NCI-H2171 treated with DMSO at 0.1 percent for 48 hours (cell line): Measurements from ENCODE around the gene CELA1.

Source experiments
- DNase-seq: peaks from one replicate; lab custom pipeline; 2025; lab: John Stamatoyannopoulos, UW

The CELA1 gene

DNA sequence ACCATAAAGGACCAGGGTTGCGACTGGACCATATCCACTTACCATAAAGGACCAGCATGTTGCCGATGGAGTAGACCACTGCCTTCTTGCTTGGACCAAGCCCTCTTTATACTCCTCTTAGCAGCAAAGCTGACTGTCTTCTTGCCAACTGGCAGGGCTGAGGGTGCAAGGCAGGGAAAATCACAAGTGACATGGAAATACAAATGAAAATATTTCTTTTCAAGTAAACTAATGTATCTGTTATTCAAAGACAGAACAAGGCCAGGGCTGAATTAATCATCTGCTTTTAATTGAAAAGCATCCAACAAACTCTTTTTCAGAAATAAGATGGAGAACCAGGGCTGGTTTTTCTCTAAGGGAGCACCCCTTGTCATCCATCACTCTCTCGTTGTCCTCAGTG is at the start of gene CELA1:
TSS of gene CELA1 (minus strand) at position 99 of the 400 bp plus-strand sequence. CDS start at position 58, 41 bp downstream.
- no peak for DNase-seq

DNA sequence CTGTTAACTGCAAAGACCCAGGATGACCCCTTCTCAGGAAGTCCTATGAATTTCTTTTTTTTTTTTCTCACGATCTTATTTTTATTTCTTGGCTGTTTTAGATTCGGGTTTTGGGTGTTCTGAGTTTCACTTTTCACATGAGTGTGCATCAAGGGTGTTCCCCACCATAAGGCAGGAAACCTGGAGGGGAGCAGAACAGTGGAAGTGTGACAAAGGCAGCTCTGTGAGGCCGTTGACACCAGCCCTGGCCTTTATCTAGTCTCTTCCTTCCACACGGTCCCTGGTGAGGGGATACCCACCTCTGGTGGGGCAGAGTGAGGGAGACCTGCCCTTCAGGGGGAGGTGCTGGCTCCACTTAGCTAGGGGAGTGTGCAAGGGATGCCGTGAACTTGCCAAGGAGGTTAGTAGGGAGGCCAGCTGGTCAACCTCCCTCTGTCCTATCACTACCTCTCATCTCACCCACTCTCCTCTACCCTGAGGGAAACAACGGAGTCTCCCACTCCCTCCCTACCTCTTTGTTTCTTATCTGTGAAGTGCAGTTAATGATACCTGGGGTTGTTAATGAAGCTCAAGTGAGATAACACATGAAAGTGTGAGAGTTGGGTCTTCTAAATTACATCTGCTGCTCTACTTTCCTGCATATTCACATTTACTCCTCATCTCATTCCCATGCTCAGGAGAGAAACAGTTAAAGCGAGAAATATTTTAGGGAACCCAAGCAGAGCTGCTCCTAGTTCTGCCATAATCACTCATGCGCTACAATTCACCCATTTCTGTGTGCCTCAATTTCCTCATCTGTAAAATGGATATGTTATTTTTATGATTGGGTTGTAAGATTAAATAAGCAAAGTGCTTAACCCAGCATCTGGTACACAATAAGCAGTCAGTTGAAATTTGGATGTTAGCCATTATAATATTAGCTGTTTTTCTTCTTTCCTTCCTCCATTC is 49.1 kb upstream of the CELA1 start:
- no peak for DNase-seq

DNA sequence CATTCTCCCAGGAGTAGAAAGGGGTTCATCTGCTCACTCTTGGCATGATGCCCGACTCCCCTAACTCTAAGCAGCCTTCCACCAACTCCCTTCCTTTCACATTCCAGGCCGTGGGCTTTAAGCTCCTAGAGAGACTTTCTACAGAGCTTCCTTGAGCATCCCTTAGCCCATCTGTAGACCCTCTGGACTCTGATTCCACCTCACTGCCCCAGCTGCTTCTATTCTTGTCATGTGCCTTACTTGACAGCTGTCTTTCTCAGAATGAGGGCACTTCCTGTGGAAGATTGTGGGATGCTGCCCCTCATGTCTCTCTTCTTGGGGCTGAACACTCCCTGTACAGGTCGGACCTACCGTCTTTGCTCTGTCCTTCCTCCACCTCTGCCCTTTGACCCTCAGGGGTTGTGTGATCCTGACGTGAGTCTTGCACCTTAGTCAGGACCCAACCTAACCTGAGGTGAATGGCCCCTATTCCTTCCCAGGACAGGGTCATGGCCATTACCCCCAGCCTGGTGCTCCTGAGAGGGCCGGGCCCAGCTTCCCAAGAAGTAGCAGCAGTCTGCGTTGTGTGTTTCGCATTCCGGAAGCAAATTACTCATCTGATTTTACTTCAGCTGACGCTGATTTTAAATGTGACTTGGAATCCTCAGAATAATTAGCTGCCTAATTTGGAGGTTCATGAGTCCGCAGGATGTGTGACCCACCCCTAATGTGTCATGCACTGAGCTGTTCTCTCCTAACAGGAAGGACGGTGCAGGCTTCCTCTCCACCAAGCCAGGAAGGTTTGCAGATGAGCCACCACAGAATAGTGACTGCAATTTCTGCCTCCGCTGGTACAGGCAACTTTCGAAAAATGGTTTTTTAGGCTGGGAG is 47.4 kb upstream of the CELA1 start:
- no peak for DNase-seq

DNA sequence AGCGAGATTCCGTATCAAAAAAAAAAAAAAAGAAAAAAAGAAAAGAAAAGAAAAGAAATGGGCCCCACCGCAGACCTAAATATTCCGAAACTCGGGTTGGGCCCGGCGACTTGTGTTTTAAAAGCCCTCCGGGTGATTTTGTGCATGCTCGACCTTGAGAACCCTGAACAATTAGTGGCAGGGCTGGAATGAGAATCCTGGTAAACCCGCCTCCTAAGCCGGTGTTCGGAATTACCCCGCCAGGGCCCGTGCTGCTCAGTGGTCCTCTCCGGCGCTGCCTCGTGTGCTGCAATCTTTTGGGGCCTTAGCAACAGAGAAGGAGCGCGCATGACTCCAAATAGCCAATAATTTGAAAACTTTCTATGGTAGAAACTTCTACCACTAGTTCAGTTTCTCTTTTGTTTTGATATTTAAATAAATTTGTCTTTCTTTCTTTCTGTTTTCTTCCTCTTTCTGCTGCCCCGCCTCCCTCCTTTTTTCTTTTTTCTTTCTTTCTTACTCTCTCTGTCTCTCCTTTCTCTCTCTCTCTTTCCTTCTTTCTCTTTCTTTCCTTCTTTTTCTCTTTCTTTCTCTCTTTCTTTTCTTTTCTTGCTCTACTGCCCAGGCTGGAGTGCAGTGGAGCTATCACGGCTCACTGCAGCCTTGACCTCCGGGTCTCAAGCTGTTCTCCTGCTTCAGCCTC is 46.2 kb upstream of the CELA1 start:
- no peak for DNase-seq

DNA sequence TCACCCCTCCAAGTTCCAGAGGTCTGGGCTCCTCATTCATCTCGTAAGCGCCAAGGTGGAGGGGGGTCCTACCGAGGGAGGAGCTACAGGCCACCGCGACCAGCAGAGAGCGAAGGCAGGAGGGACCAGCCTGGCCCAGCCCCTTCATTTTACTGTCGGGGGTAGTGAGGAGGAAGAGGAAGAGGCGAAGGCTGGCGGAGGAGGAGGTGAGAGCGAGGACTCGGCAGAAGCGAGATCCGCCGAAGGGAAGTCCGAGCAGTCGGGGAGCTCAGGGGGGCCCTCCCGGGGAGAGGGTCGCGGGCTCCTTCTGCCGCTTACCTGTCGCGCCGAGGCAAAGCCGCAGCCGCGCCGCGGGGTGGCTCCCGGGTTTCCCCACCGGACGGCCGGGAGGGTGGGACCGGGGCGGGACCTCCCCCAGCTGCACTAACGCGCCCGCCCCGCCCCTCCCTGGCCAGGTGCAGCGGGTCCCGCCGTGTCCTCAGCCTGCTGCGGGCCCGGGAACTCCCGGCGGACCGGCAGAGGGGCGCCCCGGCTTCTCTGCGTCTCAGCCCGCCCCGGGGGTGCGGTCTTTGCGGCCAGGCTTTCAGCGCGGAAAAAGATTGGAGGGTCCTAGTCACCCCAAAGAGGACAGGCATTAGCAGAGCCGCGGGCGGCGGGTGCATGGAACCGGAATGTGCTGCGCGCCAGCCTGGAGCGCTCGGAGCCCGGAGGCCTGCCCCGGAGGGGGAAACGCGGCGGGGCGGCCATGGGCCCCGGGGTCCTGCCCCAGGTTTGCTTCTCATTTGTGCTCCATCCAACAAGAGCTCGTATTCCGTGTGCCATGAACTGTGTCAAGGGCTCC is 45.0 kb upstream of the CELA1 start, which contains the start of gene GALNT6:
TSS of gene GALNT6 (minus strand) at position 124 of the 841 bp plus-strand sequence. CDS start 11,625 bp downstream, outside the sequence.
- peak; percentile 56 for DNase-seq

DNA sequence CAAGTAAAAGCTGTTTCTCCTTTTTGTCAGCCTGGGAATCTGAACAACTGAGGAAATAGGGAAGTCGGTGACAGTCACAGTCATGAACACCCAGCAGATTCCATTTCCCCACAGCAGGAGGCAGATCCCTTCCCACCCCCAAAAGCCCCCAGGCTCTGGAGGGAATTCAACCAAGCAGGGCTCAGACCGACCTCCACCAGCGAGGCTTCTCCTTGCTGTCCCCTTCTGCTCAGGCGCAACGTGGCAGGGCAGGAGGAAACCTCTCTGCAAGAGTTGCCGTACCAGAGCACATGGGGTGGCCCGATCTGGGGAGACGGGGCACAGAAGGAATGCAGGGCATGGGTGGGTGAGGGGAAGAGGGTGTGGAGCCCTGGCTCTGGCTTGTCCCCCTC is 44.4 kb upstream of the CELA1 start:
- DNase-seq, result no peak

DNA sequence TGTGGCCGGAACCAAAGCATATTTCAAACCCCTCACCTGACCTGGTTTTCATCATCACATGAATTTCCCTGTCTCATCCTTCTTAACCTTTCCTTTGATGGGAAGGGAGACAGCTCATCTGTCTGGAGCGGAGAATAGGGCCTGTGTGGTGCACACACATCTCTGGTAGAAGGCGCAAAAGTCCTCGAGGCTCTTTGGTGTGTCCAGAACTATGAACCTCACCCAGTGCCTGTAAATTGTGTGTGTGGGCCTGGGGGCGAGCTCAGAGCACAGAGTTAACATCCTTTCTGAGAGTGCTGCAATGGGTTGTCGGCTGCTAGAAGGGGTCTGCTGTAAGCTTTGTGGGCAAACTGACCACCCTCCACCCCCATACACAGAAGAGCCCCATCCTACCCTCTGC is 44.0 kb upstream of the CELA1 start:
- DNase-seq, result no peak

DNA sequence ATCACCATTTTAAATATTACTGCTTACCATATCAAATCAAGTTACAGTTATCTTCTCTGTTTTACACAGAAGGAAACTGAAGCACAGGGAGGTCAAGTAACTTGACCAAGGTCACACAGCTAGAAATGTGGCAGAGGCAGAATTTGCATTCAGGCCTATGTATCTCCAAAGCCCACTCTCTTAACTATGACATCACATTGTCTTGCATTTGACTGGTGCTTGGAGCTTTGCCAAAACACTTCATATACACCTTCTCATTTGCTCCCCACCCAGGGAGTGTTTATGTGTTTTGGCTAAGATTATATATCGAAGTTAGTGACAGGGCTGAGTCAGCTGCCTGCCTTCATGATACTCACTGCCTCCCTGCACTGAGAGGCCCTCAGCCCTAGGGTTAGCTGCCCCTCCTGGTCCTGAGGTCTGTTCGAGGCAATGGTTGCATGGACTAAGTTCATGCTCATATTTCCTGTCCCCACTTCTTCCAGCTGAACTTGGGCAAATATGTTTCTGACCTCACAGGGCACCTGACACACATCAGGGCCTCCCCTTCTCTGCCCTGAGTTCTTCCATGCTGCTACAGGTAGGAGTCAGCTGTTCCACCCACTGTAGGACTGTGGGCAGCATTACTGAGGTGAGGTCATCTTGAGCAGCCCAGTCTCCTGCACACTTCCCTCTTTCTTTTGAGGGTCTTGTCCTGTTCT is 43.0 kb upstream of the CELA1 start:
- DNase-seq, result no peak

DNA sequence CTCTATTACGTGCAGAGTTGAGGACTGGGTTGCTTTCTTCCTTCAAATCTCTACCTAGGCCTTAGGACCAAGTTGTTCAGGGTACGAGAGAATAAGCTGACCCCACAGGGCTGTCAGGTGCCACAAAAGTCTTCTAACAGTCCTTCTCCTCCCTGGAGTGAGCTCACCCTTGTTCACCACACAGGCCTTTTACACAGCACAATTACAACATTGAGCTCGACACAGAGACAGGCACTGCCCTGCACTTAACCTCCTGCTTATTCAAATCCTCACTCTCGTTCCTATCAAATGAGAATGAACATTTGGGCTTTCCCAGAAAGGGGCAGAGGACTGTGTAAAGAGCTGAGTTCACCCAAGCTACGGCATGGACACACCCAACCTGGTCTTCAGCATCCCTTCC is 42.4 kb upstream of the CELA1 start:
- no peak for DNase-seq

DNA sequence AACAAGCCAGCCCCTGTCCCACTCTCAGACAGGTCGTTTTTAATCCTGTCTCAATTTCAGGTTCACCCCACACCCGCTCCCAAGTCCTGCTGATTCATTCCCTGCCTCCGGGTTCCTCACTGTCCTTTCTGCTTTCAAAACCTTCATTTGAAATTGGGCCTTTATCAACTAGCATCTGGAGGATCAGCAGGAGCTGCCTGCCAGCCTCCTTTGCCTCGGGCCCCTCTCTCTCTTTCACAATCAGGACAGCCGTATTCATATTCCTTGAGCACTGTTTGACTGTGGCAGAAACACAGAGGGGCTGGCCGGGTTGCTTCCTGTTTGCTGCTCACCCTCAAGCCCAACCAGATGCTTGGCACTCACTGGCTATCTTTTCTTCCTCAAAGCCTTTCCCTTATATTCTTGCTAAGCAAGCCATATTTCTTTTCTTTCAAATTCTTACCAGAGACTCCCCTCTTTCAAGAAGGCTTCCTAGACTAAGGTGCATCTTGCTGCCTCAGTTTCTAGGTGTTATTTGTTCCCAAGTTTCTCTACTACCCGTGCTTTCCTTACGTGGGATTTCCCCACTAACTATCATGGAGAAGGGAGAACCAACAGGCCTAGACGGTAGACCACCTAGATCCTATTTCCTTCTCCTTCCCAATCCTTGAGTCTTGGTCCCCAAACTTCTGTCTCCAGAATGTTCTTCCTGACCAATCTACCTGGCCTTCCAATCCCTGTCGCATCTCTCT is 41.8 kb upstream of the CELA1 start:
- no peak for DNase-seq

DNA sequence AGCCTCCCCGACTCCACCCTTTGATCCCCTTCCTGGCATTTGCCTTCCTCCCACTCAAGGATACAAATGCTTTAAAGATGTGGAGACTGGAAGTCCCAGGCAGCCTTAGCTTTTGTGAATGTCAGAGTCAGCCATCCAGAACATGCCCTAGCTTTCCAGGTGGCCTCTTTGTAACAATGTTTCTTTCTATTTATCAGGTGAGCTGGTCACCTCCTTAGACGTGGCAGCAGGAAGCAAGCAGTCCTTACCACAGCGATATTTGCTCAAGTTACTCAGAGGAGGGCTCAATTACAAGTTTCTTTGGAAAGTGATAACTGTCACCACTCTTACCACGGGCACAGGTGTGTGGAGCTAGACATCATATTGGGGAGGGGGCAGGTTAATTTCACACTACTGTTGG is 39.9 kb upstream of the CELA1 start:
- no peak for DNase-seq

DNA sequence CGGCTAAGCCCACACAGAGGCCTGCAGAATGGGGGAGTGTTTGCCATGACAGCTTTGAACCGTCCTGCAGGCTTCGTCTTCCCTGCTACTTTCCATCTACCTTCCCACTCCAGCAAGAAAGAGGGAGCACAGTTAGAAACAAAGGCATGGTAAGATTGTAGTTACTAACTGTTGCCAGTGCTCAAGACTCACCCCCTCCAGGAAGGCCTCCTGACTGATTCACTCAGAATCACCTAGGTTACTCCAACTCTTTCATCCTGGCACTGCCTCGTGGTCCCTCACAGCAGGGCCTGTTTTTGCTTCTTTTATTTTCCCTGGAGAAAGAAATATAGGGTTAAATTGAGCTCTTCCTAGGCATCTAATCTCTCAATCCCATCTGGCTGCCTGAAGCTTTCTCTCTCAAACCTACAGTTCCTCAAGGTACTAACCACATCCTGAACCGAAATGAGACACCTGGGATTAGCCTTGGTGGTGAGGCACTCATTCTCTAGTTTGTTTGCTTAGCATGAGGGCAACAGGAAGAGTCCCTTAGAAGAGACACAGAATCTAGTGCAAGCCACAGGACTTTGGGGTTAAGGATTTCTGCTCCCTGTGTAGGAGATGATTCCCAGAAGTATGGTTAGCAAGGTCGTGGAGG is 36.9 kb upstream of the CELA1 start:
- peak; percentile 41 for DNase-seq

DNA sequence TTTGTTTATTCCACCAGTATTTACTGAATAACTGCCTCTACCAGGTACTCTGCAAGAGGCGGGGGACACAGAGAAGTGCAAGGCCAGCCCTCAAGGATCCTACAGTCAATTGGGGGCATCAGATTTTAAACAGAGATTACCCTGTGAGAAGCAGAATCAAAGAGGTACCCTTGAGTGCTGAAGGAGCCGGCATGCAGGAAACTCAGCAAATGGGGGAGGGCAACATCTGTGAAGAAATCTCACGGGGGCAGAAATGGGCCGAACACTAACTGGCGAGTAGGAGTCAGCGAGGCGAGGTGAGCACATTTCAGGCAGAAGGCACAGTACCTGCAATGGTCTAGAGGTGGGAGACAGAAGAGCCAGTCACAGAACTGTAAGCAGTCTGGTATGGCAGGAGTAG is 35.7 kb upstream of the CELA1 start:
- DNase-seq, result peak; percentile 65

DNA sequence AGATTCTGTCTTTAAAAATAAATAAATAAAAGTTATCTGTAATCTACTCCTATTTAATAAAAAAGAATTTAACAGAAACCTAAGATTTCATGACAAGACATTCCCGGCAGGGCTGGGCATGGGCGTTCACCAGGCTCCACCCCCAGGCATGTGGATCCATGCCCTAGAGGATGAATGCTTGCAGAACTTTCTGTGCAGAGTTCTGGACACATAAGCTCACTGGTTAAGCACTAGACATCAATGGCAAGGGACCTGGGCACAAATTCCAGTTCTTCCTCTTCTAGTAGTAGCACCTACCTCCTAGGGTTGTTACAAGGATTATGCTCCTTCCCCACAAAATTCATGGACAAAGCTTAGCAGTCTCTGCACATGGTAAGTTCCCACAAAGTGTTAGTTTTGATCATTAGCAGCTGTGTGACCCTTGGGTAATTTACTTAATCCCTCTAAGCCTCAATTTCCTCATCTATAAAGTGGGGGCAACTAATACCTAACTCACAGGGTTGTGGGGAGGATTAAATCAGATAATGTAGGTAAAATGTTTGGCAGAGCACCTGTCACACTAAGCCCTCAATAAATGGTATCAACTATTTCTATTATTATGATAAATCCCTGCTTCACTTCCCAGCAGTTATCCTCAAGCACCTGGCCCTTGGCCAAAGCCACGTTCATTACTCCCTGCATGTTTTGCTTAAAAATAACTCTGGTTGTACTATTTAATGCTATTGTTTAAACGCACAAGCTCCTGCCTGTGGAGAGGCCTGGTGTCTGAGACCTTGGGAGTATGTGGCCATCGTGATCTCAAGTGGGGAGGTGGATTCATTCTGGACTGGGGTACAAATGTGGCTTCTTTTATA is 35.0 kb upstream of the CELA1 start:
- DNase-seq, result peak; percentile 23

DNA sequence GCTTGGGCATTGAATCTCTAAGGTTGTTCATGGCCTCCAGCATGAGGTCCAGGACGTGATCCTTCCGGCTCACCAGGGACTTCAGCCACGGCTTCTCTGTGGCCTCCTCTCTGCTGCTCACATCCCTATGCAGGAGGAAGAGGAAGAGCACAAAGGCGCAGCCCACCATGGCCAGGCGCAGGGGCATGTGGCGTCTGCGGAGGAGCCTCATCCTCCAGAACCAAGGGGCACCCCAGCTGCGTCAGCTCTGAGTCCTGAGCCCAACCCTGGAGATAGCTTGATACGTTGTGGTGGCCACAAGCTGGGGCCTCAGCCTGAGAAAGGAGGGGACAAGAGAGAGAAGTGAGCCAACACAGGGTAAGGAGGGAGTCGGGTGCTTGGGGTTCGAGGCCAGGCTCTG is 33.1 kb upstream of the CELA1 start:
- no peak for DNase-seq

DNA sequence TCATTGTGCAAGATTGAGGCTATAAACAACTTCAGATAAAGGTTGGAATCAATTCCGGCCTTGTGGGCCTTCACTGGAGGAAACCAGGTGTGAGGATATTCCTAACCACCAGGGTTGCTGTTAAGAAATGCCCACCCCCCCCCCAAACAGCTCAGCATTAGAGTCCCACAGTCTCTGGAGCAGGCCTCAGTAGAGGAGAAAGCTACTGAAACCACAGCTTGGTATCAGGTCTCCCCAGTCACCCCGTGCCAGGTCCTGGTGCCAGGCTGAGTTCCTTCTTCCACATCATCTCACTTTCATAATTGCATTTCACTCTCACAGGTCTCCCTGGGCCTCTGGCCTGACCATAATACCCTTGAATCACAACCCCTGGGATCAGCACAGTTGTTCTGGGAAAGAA is 32.3 kb upstream of the CELA1 start:
- DNase-seq, result no peak

DNA sequence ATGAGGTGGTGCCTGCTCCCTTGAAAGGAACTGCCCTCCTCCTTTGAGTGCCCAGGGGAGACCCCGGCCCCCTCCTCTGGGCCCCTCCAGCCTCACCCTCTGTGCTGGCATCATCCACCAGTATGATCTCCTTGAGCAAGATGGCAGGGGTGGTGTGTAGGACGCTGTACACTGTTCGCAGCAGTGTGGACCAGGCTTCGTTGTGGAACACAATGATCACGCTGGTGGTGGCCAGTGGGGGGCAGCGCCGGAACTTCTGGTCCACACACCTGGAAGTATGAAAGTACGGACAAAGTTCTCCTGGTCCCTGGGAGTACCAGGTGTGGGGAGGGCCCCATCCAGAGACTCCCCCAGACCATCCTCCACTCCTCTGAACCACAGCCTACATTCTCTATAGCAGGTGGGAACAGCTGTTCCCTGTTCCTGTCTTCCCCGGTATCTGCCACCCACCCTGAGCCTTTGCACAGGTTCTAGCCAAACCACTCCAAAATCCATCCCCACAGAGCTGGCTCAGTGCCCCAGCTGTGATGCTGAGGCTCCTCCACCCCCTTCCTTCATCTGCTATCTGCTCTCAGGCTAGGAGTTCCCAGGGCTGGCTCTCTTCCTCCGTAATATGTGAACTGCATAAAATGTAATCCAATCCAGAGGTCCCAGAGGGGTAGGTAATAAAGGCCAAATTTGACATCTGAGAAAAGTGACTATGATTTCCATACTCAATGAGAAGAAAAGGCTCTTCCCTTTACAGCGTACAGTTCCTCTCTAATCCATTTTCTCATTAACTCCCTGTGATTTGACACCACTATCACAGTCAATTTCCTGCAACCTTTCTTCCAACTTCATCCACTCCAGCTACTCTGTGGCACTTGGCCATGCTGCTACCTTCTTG is 30.9 kb upstream of the CELA1 start:
- peak; percentile 98 for DNase-seq
